A172 (cell line): Measurements from ENCODE around the gene ZCCHC7. TPM values are rescaled to one million over a fixed set of nuclear protein-coding genes. Genes with fewer than 3 reads are reported as not detected.
"Not testable (repeated sequence)": the region's sequence is repeated elsewhere in the genome, so short reads cannot be mapped to it uniquely, and the experiment has no call there.

Experiments
- DNase-seq: peaks from one replicate; pipeline ENCODE4 v3.0.0-alpha.2; 2015; ENCODE audit warnings: low spot score
- total RNA-seq: library from RNA; depleted of rRNA; stranded (reverse); fragments of >200 nt; shearing (Covaris generic); gene quantifications from 2 replicates; pipeline ENCODE4 v1.2.3, GENCODE V29; 2014

The ZCCHC7 gene
- total RNA-seq, 1 experiment from 2014 or later: 9.4 TPM

DNA sequence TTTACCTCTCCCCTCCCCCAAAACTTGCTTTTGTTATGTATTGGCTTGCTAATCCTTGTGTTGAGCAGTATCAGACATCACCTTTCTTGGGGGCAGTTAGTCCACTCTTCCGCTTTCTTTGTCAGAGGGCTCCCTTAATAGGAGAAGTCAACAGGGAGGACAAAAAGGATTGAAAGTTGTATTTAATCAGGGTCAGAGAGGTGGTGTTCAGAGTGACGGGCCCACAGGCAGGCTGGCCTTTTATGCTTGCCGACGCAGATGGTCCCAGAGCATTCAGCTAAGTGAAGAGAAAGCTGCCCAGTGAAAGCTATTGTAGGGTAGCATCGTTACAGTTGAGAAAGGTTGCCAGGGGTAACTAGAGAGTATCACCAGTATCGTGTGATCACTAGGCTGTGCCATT is 131.1 kb downstream of the ZCCHC7 start:
- DNase-seq: no peak

DNA sequence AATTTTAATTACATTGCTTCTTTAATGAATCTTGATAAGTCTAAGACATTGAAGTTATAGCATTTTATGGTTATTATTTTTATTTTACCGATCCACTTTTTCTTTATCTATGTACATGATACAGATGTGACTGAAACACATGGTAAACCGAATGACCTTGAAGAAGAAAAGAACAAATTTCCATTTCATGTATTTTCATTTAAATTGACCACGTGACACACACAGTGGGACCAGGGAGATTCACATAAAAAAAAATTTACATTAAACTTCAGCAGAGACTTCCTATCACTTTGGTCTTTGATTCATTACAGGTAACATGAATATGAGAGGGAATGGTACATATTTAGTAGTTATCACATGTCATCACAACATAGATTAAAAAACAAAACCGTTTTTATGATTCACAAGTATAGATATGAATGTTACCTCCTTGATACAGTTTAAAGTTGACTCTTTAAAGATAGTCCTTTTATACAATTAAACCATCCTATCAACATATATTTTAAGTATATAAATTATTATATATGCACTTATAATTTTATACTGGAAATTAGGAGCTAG is 133.1 kb downstream of the ZCCHC7 start:
- DNase-seq: no peak

DNA sequence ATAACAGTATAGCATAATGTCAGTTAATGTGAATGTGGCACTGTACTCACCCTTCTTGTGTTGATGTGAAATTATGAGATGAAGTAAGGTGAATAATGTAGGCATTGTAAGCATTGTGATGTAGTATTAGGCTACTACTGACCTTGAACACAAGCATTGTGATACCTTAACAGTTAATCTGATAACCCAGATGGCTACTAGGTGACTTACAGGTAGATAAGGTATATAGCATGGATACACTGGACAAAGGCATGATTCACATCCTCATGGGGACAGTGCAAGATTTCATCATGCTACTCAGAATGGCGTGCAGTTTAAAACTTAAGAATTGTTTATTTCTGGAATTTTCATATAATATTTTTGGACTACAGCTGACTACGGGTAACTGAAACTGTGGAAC is 134.8 kb downstream of the ZCCHC7 start:
- no peak for DNase-seq

DNA sequence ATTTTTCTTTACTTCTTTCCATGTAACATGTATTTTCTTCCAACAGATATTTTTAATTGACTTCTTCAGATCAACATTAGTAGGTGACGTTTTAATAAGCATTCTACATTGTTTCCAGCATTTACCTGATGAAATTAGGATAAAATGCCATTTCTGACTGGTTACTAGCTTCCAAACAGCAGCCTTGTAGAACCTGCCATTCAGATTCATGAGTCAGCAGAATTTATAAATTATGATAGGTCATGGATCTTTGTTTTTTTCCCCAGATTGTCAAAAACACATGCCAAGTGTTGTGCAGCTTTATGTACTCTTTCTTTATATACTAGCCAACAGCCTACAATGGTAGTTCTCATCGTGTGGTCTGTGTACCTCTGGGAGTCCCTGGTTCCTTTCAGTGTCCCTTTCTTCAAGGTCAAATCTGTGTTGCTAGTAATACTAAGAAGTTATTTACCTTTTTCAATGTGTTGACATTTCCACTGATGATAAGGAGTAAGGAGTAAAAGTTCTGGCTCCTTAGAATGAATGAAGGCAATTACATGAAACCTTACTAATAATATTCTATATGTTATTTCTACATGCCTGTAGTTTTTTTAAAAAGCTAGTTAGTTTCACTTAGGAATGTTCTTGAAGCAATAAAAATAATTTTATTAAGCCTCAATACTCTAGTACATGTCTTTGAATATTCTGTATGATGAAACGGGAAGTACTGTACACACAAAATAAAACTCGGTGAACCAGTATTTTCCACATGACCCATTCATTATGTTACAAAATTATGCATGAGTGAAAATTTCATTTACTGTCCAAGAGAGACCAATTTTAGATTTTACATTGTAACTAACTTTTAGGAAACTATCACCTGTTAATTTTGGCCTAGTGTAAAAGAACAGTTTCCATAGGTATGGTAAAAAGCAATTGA is 135.8 kb downstream of the ZCCHC7 start:
- DNase-seq: no peak

DNA sequence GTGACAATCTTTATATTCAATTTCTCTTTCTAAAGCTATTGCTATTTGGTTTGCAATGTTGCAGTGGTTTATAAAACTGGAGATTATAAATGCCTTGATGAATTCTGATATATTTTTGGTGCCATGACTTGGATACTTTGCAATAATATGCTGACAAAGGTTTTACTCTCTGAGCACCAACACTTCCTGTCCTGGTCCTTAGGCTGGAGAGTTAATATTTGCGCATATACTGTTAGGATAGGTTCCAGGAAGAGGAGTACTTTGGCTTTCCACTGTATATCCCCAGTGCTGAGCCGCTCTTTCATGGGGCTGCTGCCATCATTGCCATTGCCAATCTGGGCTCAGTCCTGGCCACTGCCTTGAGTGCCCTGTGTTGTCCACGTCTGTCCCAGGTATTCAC is 139.6 kb downstream of the ZCCHC7 start:
- no peak for DNase-seq

DNA sequence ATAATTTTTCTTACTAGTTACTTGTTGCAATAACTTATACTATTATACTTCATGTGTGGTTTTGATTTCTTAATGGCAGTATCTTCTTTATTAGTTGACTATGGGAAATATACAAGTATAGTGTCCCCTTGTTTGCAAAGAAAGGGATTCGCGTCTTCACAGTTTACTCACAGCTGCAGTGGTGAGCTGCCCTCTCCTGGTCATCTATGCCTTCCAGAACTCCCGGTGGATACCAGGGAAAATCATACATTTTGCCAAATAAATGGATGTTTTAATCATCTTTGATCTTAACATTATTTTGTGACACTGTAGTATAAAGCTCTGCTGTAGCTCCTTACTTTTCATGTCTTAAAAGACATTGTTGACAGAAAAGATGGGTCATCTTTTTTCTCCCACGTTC is 142.0 kb downstream of the ZCCHC7 start:
- DNase-seq: peak; percentile 11

DNA sequence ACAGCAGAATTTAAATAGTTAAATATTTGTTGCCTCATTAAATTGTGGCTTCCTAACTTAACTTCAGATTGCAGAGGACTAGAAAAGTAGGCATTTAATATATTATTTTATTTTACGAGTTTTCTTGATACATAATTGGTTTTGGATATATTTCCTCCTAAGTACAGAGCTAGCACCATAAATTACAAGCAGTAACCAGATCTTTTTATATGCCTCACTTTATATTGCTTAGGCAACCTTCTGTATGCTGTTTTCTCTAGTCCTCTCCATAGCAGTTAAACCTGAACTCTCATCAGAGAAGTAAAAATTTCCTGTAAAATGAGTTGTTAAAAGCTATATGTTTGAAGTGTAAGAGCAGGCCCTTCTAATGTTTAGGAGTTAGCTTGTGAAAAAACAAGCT is 144.2 kb downstream of the ZCCHC7 start:
- no peak for DNase-seq

DNA sequence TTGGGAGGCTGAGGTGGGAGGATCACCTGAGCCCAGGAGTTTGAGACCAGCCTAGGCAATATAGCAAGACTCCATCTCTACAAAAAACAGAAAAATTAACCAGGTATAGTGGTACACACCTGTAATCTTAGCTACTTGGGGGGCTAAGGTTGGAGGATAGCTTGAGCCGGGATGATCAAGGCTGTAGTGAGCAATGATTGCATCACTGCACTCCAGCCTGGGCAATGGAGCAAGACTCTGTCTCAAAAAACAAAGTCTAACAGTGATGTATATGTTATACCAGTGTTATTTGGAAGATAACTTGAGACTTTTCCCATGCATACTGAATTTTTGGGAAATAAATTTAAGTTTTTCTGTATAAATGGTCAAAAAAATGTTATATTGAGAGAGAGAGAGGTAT is 146.3 kb downstream of the ZCCHC7 start:
- no peak for DNase-seq

DNA sequence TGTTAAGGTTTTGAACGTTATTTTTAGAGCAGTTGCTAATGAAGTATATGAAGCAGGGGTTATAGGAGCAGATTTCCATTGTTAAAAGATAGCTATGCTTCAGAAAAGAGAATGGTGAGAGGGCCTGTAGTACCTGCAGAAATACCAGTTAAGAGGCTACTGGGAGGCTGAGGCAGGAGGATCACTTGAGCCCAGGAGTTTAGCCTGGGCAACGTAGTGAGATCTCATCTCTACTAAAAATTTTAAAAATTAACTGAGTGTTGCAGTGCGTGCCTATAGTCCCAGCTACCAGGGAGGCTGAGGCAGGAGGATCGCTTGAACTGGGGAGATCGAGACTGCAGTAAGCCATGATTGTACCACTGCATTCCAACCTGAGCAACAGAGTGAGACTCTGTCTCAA is 148.8 kb downstream of the ZCCHC7 start:
- DNase-seq: no peak

DNA sequence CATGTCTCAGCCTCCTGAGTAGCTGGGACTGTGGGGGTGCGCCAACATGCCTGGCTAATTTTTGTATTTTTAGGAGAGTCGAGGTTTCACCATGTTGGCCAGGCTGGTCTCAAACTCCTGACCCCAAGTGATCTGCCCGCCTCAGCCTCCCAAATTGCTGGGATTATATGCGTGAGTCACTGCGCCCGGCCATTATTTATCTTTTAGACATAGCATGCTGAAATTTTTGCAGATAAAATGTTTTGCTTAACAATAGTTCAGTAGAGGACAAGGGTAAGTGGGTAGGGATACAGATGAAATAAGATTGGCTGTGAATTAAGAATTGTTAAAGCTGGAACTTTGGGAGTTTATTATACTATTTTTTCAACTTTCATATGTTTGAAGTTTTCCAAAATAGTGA is 151.3 kb downstream of the ZCCHC7 start:
- no peak for DNase-seq

DNA sequence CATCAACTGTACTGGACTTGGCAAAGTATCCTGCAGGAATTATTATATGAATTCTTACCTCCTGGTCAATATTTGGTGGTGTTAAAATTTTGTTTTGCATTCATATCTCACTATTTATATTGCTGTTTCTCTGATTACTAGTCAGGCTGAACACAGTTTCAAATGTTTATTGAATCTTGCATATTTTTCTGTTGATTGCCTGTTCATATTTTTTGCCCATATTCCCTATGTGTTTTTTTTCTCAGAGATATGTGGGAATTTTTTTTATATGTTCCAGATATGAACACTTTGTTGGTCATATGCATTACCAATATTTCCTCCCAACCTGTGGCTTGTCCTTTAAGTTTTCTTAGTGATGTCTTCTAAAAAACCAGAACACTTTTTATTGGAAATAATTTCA is 153.2 kb downstream of the ZCCHC7 start:
- DNase-seq: no peak

DNA sequence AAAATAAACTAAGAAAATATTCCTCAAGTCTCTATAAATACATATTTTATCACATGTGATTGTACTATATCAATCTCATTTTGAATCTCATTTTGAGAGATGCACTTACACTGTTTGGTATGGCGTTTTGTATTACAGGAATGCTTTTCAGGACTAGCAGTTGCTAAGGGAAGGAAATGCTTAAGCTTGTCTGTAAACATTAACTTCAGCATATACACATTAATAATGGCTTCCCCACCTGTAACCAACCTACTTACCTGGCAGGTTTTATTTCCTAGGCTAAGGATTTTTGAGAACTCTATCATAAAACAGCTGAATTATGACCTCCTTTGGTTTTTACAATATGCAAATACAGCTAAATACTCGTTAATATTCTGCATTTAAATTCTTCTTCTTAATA is 161.2 kb downstream of the ZCCHC7 start:
- no peak for DNase-seq

DNA sequence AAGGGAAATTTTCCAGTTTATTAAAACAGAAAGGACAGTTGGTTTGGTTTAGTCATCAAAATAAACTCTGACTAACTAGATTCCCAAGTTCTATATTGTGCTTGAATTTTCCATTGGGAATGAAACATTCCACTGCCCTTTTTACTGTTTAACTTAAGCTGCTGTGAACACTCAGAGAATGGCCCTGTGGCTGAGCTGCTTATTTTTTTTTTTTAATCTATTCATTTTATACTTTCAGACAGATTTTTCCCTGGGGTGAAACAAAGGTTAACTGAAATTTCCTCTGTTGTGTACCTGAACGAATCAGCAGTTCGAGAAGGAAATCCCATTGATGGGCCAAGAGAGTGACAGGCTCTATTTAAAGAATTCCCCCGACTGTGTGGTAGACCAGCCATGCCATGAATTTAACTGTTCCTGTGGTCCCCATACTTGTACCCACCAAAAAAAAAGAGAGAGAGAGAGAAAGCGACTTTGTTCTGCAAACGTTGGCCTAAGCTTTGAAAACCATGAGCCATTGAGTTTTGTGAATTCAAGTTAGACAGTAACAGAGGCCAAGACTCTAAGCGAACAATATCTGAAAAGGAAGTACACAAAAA is 163.5 kb downstream of the ZCCHC7 start:
- peak; percentile 22 for DNase-seq

DNA sequence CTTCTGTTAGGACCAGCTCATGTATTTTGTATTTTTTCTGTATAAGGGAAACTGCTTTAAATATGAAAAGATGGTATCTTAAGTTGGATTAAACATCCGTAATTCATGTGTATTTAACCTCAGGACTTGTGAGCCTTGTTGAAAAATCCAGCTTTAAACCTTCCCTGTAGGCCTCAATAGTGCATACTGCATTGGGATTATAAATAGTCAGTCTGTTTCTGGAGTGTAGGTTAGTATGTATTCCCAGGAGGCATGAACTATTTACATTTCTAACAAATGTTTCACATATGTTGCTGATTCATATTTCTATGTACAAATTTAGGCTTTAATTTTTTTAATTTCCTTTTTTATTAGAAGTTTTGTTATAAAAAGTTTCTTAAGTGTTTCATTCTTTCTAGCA is 164.3 kb downstream of the ZCCHC7 start:
- no peak for DNase-seq

DNA sequence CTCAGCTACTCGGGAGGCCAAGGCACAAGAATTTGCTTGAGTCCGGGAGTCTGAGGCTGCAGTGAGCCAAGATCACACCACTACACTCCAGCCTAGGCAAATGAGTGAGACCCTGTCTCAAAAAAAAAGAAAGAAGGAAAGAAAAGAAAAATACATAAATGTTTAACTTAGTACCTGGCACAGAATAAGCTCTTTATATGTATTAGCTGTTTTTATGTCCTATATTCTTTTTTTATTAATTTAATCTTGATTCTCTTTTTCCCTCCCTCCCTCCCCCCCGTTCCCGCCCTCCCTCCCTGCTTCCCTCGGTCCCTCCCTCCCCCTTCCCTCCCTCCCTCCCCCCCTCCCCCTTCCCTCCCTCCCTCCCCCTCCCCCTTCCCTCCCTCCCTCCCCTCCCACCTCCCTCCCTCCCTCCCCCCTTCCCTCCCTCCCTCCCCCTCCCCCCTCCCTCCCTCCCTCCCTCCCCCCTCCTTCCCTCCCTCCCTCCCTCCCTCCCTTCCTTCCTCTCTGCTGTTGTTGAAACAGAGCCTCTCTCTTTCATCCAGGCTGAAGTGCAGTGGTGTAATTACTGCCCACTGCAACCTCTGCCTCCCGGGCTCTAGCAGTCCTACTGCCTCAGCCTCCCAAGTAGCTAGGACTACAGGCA is 166.3 kb downstream of the ZCCHC7 start:
- no peak for DNase-seq

DNA sequence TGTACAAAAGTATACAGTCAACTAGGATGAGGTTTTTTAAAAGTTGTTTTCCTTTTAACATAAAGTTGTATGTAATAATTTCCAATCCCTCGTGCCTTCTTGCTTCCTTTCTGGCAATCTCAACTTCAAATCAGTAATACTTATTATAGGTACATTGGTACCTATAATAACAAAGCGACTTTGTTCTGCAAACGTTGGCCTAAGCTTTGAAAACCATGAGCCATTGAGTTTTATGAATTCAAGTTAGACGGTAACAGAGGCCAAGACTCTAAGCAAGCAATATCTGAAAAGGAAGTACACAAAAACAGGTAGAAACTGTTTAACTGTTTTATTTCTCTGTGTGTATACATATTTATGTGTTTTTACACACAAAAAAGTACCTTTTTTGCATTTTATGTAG is 166.9 kb downstream of the ZCCHC7 start:
- DNase-seq: no peak

DNA sequence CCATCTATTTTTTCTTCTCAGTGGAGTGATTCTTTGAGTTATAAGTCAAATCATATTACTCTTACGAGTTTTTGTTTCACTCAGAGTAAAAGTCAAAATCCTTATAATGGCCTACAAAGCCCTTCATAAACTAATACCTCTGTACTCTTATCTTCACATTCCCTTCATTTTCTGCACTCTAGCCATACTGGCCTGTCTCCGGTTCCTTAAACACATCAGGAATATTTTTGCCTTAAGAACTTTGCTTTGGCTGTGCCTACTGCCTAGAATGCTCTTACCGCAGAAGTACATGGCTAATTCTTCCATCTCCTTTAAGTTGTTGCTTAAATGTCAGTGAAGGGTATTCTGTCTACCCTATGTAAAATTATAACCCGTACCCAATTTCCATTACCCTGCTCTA is 169.3 kb downstream of the ZCCHC7 start:
- no peak for DNase-seq

DNA sequence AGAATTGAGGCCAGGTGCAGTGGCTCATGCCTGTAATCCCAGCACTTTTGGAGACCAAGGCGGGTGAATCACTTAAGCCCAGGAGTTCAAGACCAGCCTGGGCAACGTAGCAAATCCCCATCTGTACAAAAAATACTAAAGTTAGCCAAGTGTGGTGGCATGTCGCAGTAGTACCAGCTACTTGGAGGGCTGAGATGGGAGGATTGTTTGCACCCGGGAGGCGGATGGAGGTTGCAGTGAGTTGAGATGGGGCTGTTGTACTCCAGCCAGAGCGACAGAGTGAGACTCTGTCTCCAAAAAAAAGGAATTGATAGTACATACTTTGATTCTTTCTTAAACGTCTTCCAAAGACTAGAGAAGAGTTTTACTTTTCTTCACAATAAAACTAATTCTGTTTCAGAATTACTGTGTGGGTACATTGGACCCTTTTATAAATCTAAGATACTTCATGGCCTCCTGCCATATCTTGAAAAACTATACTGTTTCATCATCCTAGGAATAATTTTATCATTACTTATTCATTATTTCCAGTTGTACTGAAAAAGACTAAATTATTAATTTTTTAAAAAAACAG is 170.1 kb downstream of the ZCCHC7 start:
- DNase-seq: no peak

DNA sequence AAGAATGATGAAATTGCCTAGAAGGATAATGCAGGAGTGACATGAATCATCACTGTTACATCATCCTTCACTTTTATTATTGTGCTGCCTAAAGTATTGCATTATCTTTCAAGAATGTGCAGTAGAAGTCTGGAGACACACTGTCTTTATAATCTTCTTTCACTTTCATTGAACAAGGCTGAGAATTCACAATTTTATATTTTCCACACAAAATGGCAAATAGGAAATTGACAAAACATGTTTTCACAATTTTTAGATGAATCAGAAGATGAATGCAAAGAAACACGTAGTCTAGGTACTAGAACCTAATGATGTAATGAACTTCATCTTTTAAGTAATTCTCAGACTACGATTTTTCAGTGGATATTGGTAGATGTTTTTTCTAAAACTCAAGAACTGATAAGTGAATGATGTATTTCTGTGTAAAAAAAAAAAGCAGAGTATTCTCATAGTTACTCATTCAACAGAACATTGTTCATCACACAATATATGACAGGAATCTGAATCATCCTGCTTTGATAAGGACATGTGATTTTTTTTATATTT is 170.6 kb downstream of the ZCCHC7 start:
- DNase-seq: peak; percentile 64

DNA sequence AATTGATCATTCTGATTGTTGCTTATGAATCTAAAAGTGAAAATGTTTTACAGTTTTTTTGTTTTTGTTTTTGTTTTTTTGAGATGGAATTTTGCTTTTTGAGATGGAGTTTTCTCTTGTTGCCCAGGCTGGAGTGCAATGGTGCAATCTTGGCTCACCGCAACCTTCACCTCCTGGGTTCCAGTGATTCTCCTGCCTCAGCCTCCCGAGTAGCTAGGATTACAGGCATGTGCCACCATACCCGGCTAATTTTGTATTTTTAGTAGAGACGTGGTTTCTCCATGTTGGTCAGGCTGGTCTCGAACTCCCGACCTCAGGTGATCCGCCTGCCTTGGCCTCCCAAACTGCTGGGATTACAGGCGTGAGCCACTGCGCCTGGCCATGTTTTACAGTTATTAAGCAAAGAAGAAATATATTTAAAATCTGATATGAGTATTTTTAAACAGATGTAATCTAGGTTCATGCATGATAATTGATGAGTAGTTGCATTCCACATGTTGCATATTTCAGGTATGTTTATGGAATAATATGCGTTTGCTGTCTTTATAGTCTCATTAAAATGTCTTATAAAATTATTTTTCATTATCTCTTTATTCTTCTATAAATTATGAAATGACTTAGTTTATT is 171.4 kb downstream of the ZCCHC7 start:
- DNase-seq: not testable (repeated sequence)

DNA sequence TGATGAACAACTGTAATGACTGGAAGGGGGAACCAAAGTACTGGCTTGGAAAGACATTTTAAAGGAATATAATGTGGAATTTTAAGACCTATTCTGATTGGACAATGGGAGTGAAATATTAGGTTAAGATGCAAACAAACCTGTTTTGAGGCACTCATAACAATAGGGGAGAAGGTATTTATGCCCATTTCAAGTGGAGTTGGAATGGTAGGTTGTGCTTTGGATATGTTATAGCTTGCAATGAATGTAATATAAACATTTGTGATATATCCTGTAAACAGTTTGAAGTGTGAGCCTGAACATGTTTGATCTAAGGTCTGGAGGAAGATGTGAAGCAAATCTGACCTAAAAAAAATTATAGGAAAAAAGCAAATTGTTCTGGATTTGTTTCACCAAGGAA is 172.5 kb downstream of the ZCCHC7 start:
- no peak for DNase-seq
